GM10266 (cell line): Measurements from ENCODE around the gene EXD1.
A peak's percentile ranks its signal among the peaks of the same experiment; 100 is the strongest.
"Not testable (repeated sequence)": the region's sequence is repeated elsewhere in the genome, so short reads cannot be mapped to it uniquely, and the experiment has no call there.

Experiments used
- DNase-seq: peaks from one replicate; pipeline ENCODE4 v3.0.0; 2012; ENCODE audit errors: extremely low spot score
- TF ChIP-seq, protein P1 (sequence below): IDR thresholded peaks from 2 replicates; pipeline ENCODE4 v1.5.1; 2012; ENCODE audit warnings: mild to moderate bottlenecking, low read depth; ENCODE audit not compliant: control insufficient read depth, insufficient read depth; ENCODE audit errors: missing control alignments

Gene EXD1

DNA sequence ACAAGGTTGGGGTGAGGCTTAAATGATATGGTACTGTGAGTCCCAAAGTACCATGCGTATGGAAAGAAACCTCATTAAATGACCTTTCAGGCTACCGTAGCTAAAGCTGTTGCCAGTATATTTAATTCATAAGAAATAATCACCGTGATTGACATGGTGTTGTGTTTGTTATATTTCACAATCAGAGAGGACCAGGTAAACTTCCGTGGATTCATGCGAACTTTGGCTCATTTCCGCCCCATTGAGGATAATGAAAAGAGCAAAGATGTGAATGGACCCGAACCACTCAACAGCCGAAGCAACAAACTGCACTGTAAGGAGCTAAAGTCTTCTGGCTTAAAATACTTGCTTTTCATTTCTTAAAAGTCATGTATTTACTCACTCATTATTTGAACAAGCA, 32.0 kb upstream of the EXD1 start:
- DNase-seq = no peak
- TF ChIP-seq, protein P1, sequence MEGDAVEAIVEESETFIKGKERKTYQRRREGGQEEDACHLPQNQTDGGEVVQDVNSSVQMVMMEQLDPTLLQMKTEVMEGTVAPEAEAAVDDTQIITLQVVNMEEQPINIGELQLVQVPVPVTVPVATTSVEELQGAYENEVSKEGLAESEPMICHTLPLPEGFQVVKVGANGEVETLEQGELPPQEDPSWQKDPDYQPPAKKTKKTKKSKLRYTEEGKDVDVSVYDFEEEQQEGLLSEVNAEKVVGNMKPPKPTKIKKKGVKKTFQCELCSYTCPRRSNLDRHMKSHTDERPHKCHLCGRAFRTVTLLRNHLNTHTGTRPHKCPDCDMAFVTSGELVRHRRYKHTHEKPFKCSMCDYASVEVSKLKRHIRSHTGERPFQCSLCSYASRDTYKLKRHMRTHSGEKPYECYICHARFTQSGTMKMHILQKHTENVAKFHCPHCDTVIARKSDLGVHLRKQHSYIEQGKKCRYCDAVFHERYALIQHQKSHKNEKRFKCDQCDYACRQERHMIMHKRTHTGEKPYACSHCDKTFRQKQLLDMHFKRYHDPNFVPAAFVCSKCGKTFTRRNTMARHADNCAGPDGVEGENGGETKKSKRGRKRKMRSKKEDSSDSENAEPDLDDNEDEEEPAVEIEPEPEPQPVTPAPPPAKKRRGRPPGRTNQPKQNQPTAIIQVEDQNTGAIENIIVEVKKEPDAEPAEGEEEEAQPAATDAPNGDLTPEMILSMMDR = no peak

DNA sequence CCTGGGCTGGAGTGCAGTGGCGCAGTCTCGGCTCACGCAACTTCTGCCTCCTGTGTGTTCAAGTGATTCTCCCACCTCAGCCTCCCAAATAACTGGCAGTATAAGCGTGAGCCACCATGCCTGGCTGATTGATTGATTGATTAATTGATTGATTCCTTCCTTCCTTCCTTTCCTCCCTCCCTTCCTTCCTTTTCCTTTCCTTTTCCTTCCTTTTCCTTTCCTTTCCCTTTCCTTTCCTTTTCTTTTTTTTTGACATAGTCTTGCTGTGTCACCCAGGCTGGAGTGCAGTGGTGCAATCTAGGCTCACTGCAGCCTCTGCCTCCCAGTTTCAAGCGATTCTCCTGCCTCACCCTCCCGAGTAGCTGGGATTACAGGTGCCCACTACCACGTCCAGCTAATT, 30.4 kb upstream of the EXD1 start:
- not testable (repeated sequence) for DNase-seq

DNA sequence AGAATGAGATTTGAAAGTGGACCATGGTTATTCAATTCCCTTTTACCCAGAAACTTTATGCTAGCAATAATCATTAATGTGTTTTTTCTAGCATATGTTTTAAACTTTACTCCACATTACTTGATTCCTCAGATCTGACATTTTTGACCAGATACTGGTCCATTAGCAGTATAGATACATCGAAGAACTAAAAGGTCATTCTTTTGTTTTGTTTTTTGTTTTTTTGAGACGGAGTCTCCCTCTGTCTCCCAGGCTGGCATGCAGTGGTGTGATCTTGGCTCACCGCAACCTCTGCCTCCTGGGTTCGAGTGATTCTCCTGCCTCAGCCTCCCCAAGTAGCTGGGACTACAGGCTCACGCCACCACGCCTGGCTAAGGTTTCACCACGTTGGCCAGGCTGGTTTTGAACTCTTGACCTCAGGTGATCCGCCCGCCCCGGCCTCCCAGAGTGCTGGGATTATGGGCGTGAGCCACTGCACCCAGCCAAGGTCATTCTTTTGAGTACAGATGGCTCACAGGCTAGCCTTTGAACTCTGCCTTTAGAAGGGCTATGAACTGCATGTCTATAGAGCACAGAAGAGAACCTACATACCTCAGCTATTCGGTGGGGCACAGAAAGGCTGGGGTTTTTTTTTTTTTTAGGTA, 29.1 kb upstream of the EXD1 start:
- TF ChIP-seq, protein P1 = no peak

DNA sequence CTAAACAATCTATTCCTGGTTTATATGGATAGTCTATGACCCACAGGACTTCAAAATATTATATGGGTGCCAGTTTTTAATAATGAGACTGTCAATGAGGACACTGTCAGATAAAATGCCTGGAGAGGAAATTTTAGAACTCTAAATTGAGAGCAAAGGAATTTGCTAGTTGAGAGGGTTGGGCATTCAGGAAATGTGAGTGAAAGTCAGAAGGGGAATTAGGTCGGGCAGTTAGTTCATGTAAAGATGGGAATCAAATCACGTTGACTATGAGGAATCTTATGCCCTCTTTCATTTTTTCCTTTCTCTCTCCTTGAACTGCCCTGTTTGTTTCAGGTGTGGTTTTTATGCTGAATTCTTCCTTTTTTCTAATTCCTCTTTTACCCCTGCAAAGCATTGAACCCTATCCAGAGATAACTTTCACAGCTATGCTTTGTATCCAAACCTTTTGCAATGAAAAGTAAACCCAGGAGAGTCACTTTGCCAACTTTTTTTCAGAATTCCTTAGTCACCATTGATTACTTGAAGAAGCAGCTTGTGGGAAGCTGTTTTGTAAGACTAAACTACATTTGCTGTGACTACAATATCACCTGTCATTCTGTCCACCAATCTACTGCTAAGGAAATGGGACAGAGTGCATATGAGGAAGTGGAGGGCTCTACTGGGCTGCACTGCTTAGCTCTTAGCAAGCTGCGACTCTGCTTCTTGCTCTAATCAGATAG, 28.4 kb upstream of the EXD1 start:
- DNase-seq = peak; percentile 21

More for the DNA sequence above, 29.1 kb upstream of the EXD1 start:
- no peak for DNase-seq

DNA sequence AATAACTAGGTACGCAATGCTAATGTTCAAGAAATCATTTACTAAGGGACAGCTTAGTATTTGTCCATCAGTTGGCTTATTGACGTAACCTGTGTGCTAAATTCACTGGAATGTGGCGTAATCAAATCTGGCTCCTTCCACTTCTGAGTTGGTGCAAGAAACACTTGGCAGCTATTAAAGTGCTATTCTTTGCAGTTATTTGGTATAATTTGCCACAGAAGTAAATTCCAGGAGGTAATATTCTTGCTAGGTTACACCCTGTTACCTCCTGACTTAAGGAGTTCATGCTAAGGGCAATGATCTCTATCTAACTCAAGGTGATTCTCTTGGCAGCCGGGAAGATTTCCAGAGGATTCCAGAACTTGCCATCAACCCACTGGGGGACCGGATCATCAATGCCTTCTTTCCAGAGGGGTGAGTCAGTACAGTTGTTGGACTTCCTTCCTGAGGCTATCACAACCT, 26.1 kb upstream of the EXD1 start:
- DNase-seq = no peak
- TF ChIP-seq, protein P1 = no peak

More for the DNA sequence above, 28.4 kb upstream of the EXD1 start:
- TF ChIP-seq, protein P1 = no peak

DNA sequence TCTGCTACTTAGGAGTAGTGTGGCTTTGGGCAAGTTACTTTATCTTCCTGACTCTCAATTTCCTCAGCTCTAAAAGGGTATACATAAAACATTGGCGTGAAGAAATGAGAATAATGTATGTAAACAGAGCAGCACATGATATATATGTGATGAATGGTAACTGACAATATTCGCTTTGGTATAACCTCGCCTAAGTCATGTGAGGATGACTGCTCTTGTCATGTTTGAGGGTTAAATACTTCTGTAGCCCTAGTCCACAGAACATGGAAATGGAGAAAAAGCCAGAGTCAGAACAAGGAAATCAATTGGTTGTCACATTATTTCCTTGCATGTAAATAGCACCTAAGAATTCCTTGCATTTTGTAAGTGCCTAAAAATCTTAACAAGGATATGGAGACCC, 25.5 kb upstream of the EXD1 start:
- TF ChIP-seq, protein P1 = no peak
- no peak for DNase-seq

DNA sequence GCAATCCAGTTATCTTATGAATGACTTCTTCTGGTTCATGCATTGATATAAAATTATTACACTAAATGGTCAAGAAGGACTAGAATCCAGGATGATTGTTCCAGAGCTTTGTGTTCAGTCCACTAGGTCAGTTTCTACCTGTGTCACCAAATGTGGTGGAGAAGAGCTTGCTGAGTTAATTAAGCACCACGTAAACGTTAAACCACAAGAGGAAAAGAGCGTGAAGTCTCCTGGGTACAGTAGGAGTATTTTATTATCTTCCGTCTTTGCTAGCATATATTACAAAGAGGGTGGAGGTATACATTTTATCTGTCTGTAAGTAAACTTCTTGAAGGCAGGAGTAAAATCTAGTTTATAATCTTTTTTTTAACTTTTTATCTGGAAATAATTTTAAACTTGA, 24.0 kb upstream of the EXD1 start:
- DNase-seq = no peak
- TF ChIP-seq, protein P1 = no peak
